GM21367 (cell line): ENCODE results near the gene ALOX5.
A peak's percentile ranks its signal among the peaks of the same experiment; 100 is the strongest.

ENCODE experiments used
- ATAC-seq: cut with Tn5 transposase; IDR thresholded peaks from one replicate; pipeline ENCODE4 v1.9.1; 2021; ENCODE audit not compliant: unreplicated experiment

The ALOX5 gene

GRCh38 chr10:45441239-45442190, 67.5 kb downstream of the ALOX5 start:
- no peak for ATAC-seq

DNA sequence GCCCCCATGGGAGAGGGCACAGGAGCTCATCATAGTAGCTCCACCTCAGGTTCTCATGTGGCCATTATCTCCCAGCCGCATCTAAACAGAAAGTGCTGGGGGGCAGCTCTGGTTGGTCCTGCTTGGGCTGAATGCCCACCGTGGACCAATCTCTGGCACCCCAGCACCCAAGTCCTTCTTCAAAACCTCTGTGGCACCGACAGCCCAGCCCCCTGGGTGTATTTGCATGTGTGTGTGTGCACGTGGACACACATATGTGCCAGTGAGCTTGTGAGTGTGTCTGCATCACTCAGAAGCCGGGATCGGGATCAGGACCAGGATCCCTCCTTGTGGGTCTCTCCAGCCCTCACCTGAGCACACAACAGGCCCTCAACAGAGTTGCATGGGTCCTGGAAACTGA, 68.2 kb downstream of the ALOX5 start:
- ATAC-seq = no peak

- ATAC-seq = no peak
Observed at GRCh38 chr10:45442662-45443061, 68.6 kb downstream of the ALOX5 start.

DNA sequence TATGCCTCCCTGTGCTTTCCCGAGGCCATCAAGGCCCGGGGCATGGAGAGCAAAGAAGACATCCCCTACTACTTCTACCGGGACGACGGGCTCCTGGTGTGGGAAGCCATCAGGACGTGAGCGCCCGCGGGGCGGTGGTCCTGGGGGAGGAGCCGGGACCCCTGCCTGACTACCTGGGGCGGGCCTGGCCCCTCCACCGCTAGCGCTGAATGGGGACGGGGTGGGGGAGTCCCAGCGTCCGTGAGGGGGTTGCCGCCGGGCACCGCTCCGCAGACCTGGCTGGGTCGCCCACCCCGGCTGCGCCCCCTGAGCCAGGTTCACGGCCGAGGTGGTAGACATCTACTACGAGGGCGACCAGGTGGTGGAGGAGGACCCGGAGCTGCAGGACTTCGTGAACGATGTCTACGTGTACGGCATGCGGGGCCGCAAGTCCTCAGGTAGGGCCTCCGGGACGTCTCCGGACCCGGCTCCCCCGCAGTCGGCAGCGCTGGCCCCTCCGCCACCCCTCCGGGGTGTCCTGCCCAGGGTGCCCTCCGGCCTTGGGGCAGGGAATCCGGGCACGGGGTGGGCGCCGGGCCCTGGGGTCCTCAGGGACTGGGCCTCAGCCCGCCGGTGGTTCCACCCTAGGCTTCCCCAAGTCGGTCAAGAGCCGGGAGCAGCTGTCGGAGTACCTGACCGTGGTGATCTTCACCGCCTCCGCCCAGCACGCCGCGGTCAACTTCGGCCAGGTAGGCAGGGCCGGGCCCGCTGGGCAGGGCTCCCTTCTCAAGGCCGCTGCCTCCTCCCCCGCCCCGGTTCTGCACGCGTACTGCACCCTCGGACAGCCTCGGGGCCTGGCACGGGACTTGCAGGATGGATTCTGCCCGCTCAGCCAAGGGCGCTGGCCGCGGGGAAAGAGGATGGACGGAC, 69.3 kb downstream of the ALOX5 start:
- no peak for ATAC-seq

GRCh38 chr10:45444022-45444421, 70.0 kb downstream of the ALOX5 start:
- no peak for ATAC-seq

DNA sequence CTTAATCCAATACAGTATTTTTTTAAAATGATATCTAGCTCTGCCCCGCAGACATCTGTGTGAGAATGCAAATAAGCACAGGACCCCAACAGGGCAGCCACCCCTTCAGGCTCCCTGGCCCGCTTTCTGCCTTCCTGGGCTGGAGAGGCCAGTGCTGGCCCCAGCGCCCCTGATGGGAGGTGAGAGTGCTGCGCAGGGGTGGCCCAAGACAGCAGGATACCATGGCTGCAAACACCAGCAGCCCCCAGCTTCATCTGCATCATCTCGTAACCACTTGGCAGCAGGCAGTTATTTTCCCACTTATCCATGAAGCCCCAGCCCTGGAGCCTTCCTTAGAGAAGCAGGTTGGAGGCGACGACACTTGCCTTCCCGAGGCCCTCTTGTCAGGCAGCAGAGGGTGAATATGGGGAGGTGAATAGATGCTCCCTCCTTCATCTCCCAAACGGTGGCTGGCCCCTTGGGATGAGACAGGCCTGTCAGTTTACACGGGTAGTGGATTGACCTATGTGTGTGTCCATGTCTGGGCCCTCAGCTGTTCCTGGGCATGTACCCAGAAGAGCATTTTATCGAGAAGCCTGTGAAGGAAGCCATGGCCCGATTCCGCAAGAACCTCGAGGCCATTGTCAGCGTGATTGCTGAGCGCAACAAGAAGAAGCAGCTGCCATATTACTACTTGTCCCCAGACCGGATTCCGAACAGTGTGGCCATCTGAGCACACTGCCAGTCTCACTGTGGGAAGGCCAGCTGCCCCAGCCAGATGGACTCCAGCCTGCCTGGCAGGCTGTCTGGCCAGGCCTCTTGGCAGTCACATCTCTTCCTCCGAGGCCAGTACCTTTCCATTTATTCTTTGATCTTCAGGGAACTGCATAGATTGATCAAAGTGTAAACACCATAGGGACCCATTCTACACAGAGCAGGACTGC, 71.2 kb downstream of the ALOX5 start:
- no peak for ATAC-seq

- no peak for ATAC-seq
Observed at GRCh38 chr10:45446858-45447257, 72.8 kb downstream of the ALOX5 start.

- ATAC-seq = no peak
Observed at GRCh38 chr10:45447416-45447815, 73.4 kb downstream of the ALOX5 start.

GRCh38 chr10:45450866-45451265, 76.8 kb downstream of the ALOX5 start:
- no peak for ATAC-seq

GRCh38 chr10:45451407-45451806, 77.4 kb downstream of the ALOX5 start:
- no peak for ATAC-seq

- no peak for ATAC-seq
Observed at GRCh38 chr10:45452268-45452667, 78.3 kb downstream of the ALOX5 start.

- no peak for ATAC-seq
Observed at GRCh38 chr10:45452743-45453452, 78.9 kb downstream of the ALOX5 start.

- no peak for ATAC-seq
Observed at GRCh38 chr10:45453639-45454255, 79.7 kb downstream of the ALOX5 start.

DNA sequence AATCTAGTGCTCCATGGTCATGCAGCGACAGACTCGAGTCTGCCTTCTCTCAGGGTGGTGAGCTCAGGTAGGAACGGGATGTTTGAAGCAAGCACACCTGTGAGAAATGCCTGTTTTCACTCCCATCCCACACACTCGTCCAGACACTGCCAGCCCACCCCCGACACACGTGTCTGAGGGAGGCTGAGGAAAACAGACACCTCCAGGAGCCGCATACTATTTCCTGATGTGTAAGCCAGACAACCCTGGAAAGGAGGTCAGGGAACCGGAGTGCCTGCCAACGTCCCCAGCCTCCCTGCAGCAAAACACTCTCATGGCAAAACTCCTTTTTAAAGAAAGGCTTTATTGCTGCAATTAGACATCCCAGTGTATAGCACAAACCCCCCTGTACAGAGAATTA, 80.2 kb downstream of the ALOX5 start:
- no peak for ATAC-seq

GRCh38 chr10:45454859-45455258, 80.8 kb downstream of the ALOX5 start:
- peak; percentile 43 for ATAC-seq

GRCh38 chr10:45456233-45456632, 82.2 kb downstream of the ALOX5 start:
- no peak for ATAC-seq

DNA sequence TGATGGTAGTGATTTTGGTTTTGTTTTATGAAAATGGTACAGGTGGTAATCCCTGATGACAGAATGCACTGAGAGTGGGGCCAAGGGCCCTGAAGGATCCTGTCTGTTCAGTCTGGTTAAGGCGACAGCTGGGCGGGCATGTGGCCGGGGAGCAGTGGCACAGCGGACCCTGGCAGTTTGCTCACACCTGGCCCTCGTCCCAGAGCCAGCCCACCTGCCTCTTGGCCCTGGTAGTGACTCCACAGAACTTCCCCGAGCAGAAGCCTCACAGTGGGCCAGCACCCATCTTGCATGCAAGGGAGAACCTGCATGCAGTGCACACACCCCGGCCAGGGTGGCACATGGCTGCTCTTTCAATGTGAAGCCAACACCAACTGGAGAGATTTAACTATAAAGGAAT, 82.8 kb downstream of the ALOX5 start:
- no peak for ATAC-seq

- ATAC-seq = no peak
Observed at GRCh38 chr10:45457487-45457886, 83.5 kb downstream of the ALOX5 start.

DNA sequence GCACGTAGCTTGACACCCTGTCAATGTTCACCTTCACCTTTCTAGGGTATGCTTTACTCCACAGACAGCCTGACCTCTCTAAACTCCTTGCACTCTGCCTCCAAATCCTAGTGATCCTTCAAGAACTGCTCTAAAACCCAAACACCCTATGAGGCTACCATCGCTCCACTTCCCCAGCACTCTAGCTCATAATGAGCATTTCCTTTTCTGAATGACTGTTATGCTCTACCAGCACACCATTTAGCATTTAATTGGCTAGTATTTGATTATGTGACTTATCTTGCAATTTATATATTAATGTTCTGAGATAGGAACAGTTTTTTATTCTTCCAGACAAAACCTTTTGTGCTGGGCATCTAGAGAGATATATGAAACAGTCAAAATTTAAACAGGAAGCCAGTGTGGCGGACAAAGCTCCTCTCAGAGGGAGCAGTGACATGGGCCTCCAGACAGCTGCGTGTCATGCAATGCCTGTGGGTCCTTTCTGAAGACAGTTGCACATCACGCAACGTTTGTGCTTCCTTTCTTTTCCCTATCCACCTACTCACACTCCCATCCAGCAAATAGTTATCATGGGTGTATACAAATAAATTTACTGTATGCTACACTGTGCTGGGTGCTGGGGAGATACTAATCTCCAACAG, 86.3 kb downstream of the ALOX5 start:
- ATAC-seq = peak; percentile 37
